HG02571 (cell line): Measurements from ENCODE around the gene H6PD.

ENCODE experiments used
- ATAC-seq: cut with Tn5 transposase; IDR thresholded peaks from one replicate; pipeline ENCODE4 v1.9.1; 2021; ENCODE audit warnings: mild to moderate bottlenecking, moderate library complexity; ENCODE audit not compliant: unreplicated experiment

H6PD gene

GRCh38 chr1:9207086-9207485 is 27.5 kb upstream of the H6PD start:
- no peak for ATAC-seq

GRCh38 chr1:9207715-9208114 is 26.9 kb upstream of the H6PD start:
- ATAC-seq = no peak

- ATAC-seq = no peak
Measured at GRCh38 chr1:9211291-9211811, 23.2 kb upstream of the H6PD start.

- ATAC-seq = no peak
Measured at GRCh38 chr1:9212735-9213134, 21.8 kb upstream of the H6PD start.

GRCh38 chr1:9213956-9214355 is 20.6 kb upstream of the H6PD start:
- ATAC-seq = no peak

- ATAC-seq = no peak
Measured at GRCh38 chr1:9218917-9219316, 15.7 kb upstream of the H6PD start.

- ATAC-seq = no peak
Measured at GRCh38 chr1:9222846-9223625, 11.5 kb upstream of the H6PD start.

GRCh38 chr1:9224664-9225410 is 9.7 kb upstream of the H6PD start:
- no peak for ATAC-seq

- ATAC-seq = no peak
Measured at GRCh38 chr1:9225411-9225785, 9.2 kb upstream of the H6PD start.

GRCh38 chr1:9228609-9229008 is 6.0 kb upstream of the H6PD start:
- no peak for ATAC-seq

- ATAC-seq = no peak
Measured at GRCh38 chr1:9229549-9229948, 5.0 kb upstream of the H6PD start.

GRCh38 chr1:9230869-9231533 is 3.6 kb upstream of the H6PD start:
- ATAC-seq = no peak

GRCh38 chr1:9231648-9232332 is 2.8 kb upstream of the H6PD start:
- ATAC-seq = no peak

GRCh38 chr1:9233241-9233941 is 1.2 kb upstream of the H6PD start:
- ATAC-seq = no peak

- no peak for ATAC-seq
Measured at GRCh38 chr1:9233942-9234222, 692 bp upstream of the H6PD start.

GRCh38 chr1:9235096-9235459 is 504 bp downstream of the H6PD start:
- ATAC-seq = no peak

- ATAC-seq = no peak
Measured at GRCh38 chr1:9235560-9235959, 986 bp downstream of the H6PD start.

- no peak for ATAC-seq
Measured at GRCh38 chr1:9238134-9238533, 3.6 kb downstream of the H6PD start.

GRCh38 chr1:9238550-9238949 is 4.0 kb downstream of the H6PD start:
- ATAC-seq = no peak

- ATAC-seq = no peak
Measured at GRCh38 chr1:9239622-9240401, 5.2 kb downstream of the H6PD start.
